ENCODE results near the gene MEPE.
"Not testable (repeated sequence)": the region's sequence is repeated elsewhere in the genome, so short reads cannot be mapped to it uniquely, and the experiment has no call there.

GRCh38 chr4:87890753-87891152, 58.0 kb downstream of the MEPE start:
- TF ChIP-seq EZH2 (IDR thresholded peaks at IDR 0.05; ENCODE audit: insufficient read depth, poor library complexity, severe bottlenecking); EZH2phosphoT487 (IDR thresholded peaks at IDR 0.05; ENCODE audit: insufficient read depth, low read depth): not testable (repeated sequence)

Data from GM23248 (cell line).